HG03442 (cell line): ENCODE measurements around the gene RNPEPL1.
A peak's percentile ranks its signal among the peaks of the same experiment; 100 is the strongest.
"Not testable (repeated sequence)": the region's sequence is repeated elsewhere in the genome, so short reads cannot be mapped to it uniquely, and the experiment has no call there.

ENCODE experiments used
- ATAC-seq: cut with Tn5 transposase; IDR thresholded peaks from one replicate; pipeline ENCODE4 v1.9.1; 2021; ENCODE audit warnings: mild to moderate bottlenecking, moderate library complexity; ENCODE audit not compliant: unreplicated experiment

RNPEPL1 gene

GRCh38 chr2:240532031-240532775 is 36.1 kb upstream of the RNPEPL1 start:
- no peak for ATAC-seq

GRCh38 chr2:240538031-240538780 is 30.1 kb upstream of the RNPEPL1 start:
- no peak for ATAC-seq

DNA sequence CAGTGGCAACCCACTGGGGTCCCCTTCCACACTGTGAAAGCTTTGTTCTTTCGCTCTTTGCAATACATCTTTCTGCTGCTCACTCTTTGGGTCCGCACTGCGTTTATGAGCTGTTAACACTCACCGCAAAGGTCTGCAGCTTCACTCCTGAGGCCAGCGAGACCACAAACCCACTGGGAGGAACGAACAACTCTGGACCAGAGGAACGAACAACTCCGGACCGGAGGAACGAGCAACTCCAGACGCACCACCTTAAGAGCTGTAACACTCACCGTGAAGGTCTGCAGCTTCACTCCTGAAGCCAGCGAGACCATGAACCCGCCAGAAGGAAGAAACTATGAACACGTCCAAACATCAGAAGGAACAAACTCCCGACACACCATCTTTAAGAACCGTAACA is 29.2 kb upstream of the RNPEPL1 start:
- ATAC-seq, result not testable (repeated sequence)

- ATAC-seq, result no peak
These were observed 28.4 kb upstream of the RNPEPL1 start for GRCh38 chr2:240539906-240540305.

DNA sequence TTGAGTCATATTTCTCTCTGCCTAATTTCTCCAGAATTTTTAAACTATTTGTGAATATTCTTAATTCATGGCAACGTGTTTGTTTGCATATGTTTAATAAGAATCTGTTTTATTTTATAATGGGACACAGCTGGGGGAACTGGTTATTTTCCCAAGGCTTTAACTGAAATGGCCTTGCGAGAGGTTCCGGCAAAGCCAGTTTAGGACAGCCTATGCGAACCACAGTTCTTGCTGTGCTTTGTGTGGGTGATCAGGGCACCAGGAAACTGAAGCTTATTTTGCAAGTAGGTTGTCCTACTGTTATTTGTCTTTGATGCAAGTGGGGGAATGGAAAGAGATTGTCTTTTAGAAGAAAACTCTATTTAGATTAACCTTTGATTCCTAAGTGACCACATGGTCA is 17.0 kb upstream of the RNPEPL1 start:
- no peak for ATAC-seq

DNA sequence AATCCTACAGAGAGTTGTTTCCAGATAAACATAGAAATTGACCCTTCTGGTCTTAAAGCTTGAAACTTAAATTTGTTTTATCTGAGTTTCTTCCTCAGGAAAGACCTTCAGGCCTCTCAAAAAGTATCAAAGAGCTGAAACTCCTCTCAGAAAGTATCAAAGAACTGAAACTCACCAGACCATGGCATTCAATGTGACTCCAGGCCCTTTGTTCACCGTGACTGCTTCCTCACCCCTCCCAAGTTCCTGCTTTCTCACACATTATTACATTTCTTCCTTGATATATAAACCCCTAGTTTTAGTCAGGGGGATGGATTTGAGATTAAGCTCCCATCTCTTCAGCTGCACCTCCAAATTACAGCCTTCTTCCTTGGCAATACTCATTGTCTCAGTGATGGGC is 16.5 kb upstream of the RNPEPL1 start:
- ATAC-seq, result no peak

DNA sequence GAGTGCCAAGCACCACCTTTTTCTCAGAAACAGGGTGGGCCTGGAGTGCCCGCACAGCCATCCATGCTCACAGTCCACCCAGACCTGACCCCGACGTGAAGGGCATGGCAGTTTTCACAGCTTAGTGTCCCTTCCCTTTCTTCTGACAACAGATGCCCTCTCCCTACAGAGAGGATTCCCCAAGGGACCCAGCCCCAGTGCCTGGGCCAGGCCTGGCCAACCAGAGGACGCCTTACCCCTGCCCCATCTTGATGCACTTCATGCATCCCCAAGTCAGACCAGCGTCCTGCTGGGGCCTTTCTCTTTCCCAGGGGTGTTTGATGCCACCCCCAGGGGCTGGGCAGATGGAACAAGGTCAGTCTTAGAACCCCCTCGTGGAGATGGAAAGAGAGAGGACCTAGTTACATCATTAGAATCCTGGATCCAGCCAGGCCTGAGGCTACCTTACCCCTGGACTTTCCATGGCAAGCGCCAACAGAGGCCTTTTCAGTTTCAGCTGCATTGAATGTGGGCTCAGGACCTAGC is 14.3 kb upstream of the RNPEPL1 start:
- ATAC-seq, result no peak

DNA sequence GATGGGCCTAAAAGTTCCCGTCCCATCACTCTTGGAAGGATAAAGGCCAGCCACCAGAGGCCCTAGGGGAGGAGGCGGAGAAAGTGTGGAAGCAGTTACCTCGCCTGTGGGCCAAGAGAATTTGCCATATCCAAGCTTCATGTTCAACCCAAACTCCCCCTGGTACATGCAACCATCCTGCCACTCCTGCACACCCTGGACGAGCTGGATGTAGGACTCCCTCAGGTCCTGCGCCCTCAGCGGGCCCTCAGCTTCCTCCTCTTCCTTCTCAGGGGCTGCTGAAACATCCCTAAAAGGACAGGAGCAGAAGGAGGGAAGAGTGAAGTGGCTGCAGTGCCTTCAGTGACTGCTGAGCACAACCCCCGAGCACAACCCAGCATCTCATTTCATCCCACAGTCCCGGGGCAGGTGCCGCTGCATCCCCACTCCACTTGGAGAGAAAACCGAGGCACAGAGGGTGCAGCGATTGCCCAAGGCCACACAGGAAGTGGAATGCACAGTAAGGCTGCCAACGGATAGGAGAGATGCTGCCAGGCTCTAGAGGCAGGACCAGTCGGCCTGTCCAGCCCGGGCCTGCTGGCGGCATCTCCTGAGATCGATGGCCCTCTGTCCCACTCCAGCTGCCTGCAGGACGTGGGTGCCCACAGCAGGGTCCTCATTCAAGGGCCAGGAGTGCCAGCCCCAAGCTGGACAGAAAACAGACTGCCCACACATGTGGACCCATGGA is 13.4 kb upstream of the RNPEPL1 start:
- ATAC-seq, result no peak

DNA sequence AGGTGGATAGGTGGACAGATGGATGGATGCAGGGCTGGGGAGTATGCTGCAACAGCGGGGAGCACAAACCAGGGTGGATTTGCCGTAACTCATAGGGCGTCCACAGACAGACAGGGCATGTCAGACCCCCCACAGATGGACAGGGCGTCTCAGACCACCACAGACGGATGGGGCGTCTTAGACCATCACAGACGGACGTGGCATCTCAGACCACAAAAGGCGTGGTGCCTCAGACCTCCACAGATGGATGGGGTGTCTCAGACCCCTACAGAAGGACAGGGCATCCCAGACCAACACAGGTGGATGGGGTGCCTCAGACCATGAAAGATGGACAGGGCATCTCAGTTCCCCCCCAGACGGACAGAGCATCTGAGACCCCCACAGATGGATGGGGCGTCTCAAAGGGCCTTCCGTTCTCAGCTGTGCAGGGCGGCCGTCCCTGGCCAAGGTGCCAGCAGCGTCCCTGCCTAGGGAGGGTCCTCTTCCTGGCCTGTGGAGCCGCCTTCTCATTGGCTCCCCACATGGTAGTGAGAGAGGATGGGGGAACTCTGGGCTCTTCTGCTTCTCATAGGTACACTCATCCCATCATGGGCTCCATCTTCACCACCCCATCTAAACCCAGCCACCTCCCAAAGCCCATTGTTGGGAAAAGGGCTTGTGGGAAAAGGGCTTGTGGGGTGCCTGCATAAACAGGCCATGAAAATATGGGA is 12.6 kb upstream of the RNPEPL1 start:
- ATAC-seq, result no peak

- ATAC-seq, result no peak
These were observed 11.7 kb upstream of the RNPEPL1 start for GRCh38 chr2:240556553-240557100.

- no peak for ATAC-seq
These were observed 11.1 kb upstream of the RNPEPL1 start for GRCh38 chr2:240557101-240557751.

- no peak for ATAC-seq
These were observed 10.5 kb upstream of the RNPEPL1 start, which contains the start of gene ANKMY1 for GRCh38 chr2:240557808-240558207. ANKMY1 (minus strand) TSS chr2:240557988; CDS start chr2:240557335, 653 bp downstream.

GRCh38 chr2:240558236-240558761 is 10.0 kb upstream of the RNPEPL1 start:
- ATAC-seq, result no peak

- ATAC-seq, result no peak
These were observed 9.0 kb upstream of the RNPEPL1 start for GRCh38 chr2:240559286-240559685.

DNA sequence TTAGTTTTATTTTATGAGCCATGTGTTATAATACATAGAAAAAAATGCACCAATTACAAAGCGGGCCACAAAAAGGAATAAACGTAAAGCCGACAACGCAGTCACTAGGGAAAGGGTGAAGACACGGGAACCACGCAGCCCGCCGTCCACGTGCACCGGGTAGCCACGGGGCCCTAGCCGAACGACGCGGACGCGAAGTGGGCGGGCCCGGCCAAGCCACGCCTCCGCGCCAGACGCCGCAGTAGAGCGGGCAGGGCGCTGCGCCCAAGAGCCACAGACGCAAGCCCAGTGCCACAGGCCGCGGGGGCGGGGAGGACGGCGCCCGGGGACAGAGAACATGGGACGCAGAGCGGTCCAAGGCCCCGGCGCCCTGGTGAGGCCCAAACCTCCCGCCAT is 8.2 kb upstream of the RNPEPL1 start, which contains the start of gene DUSP28:
DUSP28 (plus strand) TSS at position 274 of the 396 bp plus-strand sequence. CDS start 328 bp downstream, outside the sequence.
- peak; percentile 58 for ATAC-seq

GRCh38 chr2:240560480-240561324 is 7.6 kb upstream of the RNPEPL1 start:
- ATAC-seq, result peak; percentile 54

DNA sequence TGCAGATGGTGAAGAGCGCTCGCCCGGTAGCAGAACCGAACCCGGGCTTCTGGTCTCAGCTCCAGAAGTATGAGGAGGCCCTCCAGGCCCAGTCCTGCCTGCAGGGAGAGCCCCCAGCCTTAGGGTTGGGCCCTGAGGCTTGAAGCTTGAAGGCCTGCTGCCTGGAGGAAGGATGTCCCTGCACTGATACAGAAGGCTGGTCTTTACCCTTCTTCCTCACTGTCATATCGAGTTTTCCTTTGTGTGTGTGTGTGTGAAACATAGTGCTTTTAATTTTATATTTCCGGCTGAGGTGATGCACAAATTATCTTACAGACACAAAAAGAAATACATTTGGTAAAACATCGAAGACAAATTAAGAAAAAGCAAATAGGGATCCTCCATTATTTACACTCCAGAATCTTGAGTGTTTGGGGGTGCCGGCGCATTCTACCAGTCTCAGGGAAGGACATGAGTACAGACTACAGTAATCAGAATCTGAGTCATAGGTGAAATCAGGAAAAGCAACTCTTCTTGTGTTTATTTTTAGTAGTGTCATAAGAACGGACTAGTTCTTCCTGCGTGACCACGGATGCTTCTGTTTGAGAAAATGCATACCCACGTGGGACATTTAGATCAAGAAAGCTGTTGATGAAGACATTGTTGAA is 6.8 kb upstream of the RNPEPL1 start:
- no peak for ATAC-seq

DNA sequence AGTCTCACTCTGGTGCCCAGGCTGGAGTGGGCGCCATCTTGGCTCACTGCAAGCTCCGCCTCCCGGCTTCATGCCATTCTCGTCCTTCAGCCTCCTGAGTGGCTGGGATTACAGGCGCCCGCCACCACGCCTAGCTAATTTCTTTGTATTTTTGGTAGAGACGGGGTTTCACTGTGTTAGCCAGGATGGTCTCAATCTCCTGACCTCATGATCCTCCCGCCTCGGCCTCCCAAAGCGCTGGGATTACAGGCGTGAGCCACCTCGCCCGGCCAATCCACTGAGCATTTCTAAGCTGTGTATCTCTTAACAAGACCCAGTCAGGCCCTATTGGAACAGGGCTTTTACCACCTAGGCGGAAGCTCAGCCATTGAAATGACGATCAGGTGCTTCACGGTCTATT is 5.1 kb upstream of the RNPEPL1 start:
- not testable (repeated sequence) for ATAC-seq
